ENCODE results near the gene ANKRD44. TPM values are rescaled to one million over a fixed set of nuclear protein-coding genes. Genes with fewer than 3 reads are reported as not detected.
"Not testable (repeated sequence)": the region's sequence is repeated elsewhere in the genome, so short reads cannot be mapped to it uniquely, and the experiment has no call there.

Gene ANKRD44
- polyA plus RNA-seq, 5 donors: 20.4 to 36.3 (median 25.8) TPM

DNA sequence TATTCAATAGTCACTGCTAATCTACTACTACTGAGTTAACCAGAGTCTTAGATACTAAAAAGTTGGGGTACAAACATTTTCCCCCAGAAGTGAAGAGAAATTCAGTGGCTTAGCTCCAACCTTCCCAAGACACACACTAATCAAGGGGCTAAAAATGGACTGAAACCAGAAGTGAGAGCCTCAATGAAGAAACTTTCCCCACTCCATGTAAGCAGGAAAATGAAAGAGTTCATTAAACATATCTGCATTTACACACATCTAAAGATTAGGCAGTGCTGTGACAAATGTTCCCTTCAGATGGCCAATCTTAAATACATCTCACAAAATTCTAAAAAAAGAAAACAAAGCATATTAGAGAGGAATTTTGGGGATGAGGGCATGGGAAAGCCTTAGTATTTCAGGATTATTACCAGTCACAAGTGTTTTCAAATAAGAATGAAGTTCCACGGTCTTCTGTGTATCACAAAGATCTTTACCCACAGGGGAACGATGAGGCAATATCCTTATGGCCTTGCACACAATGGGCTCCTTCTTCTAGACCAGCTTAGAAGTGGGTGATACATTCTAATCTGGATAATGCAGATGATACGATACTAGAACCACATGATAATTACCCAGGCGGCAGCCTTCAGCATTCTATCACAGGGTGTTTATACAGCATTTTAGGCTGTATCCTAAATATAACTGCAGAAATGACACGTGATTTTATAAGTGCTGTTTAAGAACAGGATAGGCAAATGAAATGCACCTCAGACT, 17.1 kb downstream of the ANKRD44 start:
- no peak for DNase-seq

- DNase-seq: no peak
These were observed 18.0 kb downstream of the ANKRD44 start for GRCh38 chr2:197292619-197293018.

- DNase-seq: not testable (repeated sequence)
These were observed 23.0 kb downstream of the ANKRD44 start for GRCh38 chr2:197287596-197287932.

GRCh38 chr2:197286805-197287595, 23.6 kb downstream of the ANKRD44 start:
- no peak for DNase-seq

DNA sequence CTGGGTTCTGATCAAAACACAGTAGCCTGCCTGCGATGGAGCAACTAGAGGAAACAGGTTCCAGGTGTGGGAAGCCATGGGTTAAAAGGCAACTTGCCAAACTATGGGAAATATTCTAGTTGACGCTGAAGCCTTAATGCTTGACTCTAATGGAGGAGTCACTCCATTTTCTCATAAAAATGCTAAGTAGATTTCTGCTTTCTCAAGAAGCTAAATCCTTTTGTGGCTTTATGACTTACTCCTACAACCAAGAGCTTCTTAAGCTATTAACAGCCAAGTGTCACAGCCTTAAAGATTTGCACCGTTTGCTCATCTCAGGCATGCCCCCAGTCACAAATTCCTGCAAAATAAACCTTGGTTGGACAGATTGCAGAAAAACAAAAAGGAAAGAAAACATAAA, 25.2 kb downstream of the ANKRD44 start:
- no peak for DNase-seq

GRCh38 chr2:197284956-197285355, 25.6 kb downstream of the ANKRD44 start:
- DNase-seq: no peak

DNA sequence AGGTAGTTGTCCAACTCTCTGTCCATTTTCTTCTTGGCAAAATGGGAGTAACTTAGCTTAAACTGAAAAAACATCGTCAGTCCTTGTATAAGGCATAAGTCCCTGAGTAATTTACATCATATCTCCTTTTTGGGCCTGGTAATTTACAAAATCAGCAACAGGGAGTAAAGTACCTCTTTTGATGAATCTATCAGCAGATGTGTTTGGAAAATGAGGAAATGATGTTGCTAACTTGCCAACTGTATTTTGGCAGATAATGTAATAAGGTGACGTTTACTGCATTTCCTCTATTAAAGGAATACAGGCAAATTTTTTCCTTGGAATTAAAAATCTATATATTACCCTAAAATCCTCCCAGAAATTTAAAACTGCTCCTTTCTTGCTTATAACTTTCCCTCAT, 29.2 kb downstream of the ANKRD44 start:
- DNase-seq: no peak

DNA sequence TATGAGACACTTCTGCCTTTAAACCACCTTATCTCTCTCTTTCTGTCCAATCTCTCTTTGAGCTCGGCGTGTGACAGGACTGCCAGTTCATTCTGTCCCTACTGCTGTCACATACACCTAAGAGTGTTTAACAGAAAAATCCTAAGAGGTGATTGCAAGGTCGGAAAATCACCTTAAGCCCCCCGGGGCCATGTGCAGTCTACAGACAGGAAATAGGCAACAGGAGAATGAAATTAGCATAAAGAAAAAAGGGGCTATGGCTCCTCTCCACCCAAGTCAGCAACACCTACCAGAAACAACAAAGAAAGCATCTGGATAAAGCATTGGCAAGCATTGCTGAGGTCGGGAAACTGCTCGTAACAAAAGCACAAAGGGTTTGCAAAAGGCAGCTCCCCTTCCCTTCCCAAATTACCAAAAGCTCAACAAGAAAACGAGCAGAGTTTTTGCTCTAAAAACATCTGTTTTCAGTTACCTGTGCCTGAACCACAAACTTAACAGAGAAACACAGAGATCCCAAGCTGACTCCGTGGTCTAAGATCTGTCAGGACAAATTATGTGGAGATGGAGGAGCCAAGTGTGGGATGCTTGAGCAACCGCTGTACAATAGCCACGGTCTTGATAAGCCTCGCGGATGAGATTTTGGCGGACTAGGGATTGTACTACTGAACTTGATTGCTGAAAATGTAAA, 30.4 kb downstream of the ANKRD44 start:
- no peak for DNase-seq

DNA sequence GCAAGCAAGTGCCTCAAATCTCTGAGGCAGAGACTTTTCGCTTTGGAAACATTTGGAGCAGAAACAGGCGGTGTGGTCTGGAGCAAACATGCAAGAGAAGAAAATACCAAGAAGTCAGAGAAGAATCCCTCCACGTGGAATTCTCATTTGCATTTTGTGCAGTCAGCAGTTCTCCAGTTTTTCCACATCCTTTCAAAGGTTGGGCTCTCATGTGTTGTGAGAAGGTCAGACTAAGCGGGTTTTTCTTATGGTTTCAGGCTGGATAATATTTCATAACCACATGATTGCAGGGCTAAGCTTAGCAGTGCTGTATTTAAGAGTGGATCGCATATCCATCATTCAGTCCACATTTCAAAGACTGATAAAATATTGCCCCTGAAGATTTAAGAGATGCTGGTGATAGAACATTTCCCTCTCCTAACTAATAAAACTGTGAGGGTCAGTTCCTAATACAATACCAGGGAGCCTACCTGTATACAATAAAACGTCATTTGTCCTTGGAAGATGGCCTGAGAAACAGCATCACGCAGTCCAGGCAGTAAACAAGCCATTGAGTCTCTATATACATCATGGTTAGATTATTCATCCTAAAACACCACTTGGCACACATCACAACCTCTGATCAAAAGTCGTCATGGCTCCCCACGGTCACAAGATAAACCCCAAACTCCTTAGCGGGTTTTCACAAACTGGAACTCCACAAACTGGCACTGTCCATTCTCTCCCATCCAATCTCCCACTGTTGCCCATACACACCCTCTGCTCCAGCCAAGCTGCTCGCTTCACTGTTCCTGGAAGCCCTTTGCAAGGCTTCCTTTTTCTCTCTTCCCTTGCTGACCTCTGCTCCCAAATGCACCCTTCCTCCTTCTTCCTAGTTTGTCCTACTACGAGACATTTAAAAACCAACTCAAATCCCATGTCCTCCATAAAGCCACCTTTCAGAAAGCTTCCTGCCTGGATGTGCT, 31.5 kb downstream of the ANKRD44 start:
- no peak for DNase-seq

DNA sequence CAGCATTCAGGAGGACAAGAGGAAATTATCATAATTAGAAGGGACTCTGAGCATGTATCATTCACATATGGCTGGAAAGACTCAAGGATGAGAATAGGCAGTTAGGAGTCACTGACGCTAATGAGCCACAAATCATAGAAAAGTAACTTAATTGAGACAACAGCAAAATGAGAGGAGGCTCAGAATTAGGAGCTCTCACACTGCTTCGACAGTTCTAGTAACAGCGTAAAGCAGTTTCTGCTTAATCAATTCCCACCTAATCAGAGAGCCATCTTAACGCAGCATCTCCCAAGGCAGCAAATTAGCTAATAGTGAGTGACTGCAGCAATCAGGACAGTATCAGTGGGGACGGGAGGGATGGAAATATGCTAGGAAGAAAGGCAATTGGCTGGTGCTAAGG, 32.8 kb downstream of the ANKRD44 start:
- DNase-seq: no peak

- no peak for DNase-seq
These were observed 34.4 kb downstream of the ANKRD44 start for GRCh38 chr2:197276156-197276555.

DNA sequence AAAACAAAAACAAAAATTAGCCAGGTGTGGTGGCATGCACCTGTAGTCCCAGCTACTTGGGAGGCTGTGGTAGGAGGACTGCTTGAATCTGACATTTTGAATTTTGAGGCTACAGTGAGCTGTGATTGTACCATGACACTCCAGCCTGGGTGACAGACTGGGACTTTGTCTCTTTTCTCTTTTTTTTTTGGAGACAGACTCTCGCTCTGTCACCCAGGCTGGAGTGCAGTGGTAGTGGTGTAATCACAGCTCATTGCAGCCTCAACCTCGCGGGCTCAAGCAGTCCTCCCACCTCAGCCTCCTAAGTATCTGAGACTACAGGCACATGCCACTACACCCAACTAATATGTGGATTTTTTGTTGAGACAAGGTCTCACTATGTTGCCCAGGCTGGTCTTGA, 35.6 kb downstream of the ANKRD44 start:
- no peak for DNase-seq

DNA sequence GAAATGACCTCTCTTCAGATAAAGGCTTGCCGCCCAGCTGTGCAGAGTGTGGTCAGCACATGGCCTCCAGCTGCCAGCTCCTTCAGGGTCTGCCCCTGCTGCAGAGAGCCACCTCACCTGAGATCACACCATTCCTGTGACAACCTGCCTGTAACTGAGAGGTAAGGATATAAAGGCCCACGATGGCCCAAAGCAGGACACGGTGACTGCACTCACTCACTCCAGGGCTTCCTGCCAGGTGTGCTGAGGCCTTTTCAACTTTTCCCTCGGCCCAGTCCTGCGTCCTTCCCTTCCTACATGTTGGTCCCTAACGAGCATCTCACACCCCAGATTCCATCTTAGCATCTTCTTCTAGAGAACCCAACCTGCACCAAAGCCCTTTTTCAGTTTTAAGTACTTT, 36.2 kb downstream of the ANKRD44 start:
- no peak for DNase-seq

- DNase-seq: no peak
These were observed 37.1 kb downstream of the ANKRD44 start for GRCh38 chr2:197273485-197273884.

DNA sequence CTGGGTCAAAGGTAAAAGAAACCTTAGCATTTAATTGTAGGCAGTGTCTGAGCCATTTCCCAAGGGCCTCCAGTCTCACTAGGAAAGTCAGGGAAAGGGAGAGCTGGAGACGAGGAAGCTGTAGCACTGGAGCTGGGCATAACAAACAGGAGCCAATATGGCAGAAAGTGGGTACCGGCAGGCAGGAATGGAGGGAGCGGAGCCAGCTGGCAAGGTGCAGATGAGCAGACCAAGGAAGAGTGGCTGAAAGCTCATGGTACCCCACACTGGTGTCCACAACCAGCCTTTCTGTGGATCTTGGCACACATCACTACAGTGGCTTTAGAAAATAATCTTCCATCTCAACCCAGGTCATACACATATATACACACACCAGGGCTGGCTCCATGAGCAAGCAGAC, 40.0 kb downstream of the ANKRD44 start:
- DNase-seq: no peak

DNA sequence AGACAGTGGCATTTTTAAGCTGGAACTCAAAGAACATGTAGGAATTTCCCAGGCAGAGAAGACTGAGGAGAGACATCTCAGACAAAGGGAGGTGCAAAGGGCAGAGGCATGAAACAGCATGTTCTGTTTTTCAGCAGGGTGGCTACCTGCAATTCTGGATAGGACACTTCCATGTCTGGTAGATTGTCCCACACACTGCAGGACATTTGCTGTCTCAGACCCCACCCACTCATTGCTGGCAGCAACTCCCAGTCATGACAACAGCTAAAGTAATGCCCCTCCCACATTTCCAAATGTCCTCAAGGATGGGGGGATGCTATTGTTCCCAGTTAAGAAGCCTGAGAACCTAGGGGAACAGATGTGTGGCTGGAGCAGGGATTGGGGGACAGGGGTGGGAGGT, 40.8 kb downstream of the ANKRD44 start:
- DNase-seq: no peak

DNA sequence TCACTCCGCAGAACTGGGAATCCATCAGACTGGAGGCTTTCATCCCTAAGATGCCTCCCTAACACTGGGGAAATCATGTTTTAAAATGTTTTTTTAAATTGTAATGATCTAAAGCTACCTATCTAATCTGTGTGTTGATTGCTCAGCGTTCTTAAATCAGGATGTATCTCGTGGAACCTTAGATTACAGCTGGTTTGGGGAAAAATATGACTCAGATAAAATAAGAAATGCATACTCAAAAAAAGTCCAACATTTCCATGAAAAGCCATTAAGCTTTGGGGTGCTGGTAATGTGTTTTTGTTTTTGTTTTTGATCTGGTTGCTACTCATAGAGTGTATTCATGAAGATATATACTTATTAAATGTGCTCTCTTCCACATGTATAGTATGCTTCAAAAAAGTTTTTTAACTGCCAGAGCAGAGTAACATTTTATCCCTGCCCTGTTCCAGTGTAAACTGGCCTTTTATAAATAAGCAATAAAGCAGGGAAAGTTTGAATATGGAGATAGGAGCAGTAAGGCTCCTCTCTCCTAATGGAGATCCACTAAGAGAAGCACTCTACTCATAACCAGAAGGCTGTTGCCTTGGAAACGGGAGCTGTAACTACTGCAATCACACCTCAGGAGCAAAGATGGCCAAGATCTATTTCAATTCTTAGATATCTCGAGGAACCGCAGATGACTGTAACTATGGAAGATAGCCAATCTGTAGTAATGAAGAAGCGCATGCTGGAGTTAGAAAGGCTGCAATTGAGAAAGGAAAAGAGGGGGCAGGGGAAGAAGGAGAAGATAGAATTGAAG, 41.6 kb downstream of the ANKRD44 start:
- no peak for DNase-seq

DNA sequence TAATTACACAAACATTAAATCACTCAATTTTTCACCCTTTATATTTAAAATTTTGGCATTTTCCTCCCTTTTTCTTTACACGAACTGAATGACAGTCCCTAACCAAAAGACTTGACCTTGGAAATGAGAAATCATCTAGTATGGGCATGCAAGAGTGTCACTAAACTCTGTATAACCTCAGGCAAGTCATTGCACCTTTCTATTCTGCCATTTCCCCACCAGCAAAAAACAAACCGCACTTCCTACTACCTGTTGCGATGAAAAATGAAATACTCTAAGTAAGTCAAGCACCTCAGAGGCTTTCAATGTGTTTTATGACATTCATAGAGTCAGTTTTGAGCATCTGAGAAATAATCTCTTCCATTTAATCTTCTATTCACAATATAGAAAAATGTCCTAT, 44.1 kb downstream of the ANKRD44 start:
- no peak for DNase-seq

DNA sequence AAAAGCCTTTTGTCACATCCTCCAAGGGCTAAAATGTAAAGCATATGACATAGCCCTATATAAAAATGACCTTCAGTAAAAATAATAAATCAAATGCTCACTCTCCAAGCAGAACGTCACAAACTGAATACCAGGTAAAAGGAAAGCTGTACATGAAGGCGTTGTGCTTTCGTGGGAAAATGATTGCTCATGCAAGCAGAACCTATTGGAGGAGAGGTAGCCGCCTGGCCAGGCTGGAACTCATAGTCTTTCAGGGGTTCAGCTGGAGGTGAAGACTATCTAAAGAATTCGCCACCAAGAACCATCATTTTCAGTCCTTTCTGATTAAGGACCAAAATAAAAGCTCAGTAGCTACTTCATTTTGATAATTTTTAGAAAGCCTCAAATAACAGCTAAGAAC, 44.7 kb downstream of the ANKRD44 start:
- no peak for DNase-seq

GRCh38 chr2:197265036-197265435, 45.5 kb downstream of the ANKRD44 start:
- DNase-seq: no peak

- no peak for DNase-seq
These were observed 46.2 kb downstream of the ANKRD44 start for GRCh38 chr2:197264332-197264731.

Data from right lung (tissue), 5 donors.